Parathyroid adenoma (tissue), 2 donors: ENCODE results near the gene ZNF581.

ENCODE experiments used
- H2AFZ ChIP-seq: fragments of 300-600 bp; sonication (generic); one replicate; pipeline ENCODE4 v1.7.0; 2017; ENCODE audit warnings: antibody characterized with exemption, mild to moderate bottlenecking
- H3K27ac ChIP-seq: fragments of 300-600 bp; sonication (generic); one replicate; pipeline ENCODE4 v1.7.0; 2017
- H3K27me3 ChIP-seq: fragments of 300-600 bp; sonication (generic); one replicate; pipeline ENCODE4 v1.7.0; 2017; ENCODE audit warnings: low read length; ENCODE audit not compliant: control insufficient read depth, insufficient read depth
- H3K36me3 ChIP-seq: fragments of 300-600 bp; sonication (generic); one replicate; pipeline ENCODE4 v1.7.0; 2017; ENCODE audit warnings: low read length; ENCODE audit not compliant: control insufficient read depth, insufficient read depth
- H3K4me1 ChIP-seq: fragments of 300-600 bp; sonication (generic); one replicate; pipeline ENCODE4 v1.7.0; 2017; ENCODE audit warnings: control low read depth
- H3K4me2 ChIP-seq: fragments of 300-600 bp; sonication (generic); one replicate; pipeline ENCODE4 v1.7.0; 2017; ENCODE audit warnings: low read length
- H3K4me3 ChIP-seq: fragments of 300-600 bp; sonication (generic); one replicate; pipeline ENCODE4 v1.7.0; 2017; ENCODE audit warnings: low read depth, low read length
- H3K79me2 ChIP-seq: fragments of 300-600 bp; sonication (generic); one replicate; pipeline ENCODE4 v1.7.0; 2017; ENCODE audit warnings: control low read depth
- H3K9ac ChIP-seq: fragments of 300-600 bp; sonication (generic); one replicate; pipeline ENCODE4 v1.7.0; 2017; ENCODE audit warnings: mild to moderate bottlenecking
- H3K9me3 ChIP-seq: fragments of 300-600 bp; sonication (generic); one replicate; pipeline ENCODE4 v1.7.0; 2017; ENCODE audit warnings: low read length; ENCODE audit not compliant: control insufficient read depth
- TF ChIP-seq, protein P1 (sequence below): fragments of 300-600 bp; sonication (generic); IDR thresholded peaks from one replicate; pipeline ENCODE4 v1.7.0; 2017; ENCODE audit warnings: antibody characterized with exemption, mild to moderate bottlenecking
- donor health status: primary hyperparathyroidism.

The ZNF581 gene

DNA sequence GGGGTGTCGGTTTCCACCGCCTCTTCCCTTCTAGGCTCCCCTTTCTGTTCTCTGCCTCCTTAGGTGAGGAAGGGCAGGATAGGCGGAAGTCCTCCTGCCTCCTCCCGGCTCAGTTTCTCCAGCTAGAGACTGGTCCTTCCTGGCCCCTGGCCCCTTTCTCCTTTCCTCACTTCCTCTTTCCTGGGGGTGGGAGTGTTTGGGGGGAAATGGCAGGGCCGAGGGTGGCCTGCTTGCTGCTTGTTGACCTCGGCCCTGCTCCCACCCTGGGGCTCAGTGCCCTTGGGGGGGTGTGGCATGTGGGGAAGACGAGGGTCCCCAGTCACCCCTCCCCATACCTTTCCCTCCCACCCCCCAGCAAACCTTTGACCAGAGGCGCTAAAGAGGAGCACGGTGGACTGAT is 16.4 kb downstream of the ZNF581 start:
- Histone ChIP-seq H3K4me2 (no peak overlapping the region), H2AFZ (no peak overlapping the region), H3K27me3 (no peaks in the 10 kb centered on the region), H3K9ac (no peak overlapping the region), H3K79me2 (peaks cover 91% of the 10 kb centered on the region), H3K9me3 (no peaks in the 10 kb centered on the region), H3K4me1 (peaks cover 23% of the 10 kb centered on the region), H3K36me3 (no peaks in the 10 kb centered on the region), H3K4me3 (no peak overlapping the region), H3K27ac (no peak overlapping the region)
- TF ChIP-seq, protein P1, sequence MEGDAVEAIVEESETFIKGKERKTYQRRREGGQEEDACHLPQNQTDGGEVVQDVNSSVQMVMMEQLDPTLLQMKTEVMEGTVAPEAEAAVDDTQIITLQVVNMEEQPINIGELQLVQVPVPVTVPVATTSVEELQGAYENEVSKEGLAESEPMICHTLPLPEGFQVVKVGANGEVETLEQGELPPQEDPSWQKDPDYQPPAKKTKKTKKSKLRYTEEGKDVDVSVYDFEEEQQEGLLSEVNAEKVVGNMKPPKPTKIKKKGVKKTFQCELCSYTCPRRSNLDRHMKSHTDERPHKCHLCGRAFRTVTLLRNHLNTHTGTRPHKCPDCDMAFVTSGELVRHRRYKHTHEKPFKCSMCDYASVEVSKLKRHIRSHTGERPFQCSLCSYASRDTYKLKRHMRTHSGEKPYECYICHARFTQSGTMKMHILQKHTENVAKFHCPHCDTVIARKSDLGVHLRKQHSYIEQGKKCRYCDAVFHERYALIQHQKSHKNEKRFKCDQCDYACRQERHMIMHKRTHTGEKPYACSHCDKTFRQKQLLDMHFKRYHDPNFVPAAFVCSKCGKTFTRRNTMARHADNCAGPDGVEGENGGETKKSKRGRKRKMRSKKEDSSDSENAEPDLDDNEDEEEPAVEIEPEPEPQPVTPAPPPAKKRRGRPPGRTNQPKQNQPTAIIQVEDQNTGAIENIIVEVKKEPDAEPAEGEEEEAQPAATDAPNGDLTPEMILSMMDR = no peak

DNA sequence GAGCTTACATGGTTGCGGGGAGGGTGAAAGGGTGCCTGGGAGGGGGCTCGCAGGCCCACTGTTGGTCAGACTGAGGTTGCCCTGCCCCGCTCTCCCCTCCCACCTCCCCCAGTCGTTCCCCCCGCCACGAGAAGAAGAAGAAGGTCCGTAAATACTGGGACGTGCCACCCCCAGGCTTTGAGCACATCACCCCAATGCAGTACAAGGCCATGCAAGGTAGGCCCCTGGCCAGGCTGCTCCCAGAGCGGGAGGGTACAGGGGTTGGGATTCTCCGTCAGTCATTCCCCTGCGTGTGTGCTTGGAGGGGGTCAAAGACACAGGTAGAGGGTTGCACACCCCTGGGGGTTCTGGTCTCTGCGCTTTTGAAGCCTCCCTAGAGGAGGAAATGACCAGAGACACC is 17.0 kb downstream of the ZNF581 start:
- no peak overlapping the region for H3K4me2 ChIP-seq
- no peak overlapping the region for H3K4me3 ChIP-seq
- no peak overlapping the region for H3K27ac ChIP-seq
- H3K79me2 ChIP-seq = peaks cover 89% of the 10 kb centered on the region
- no peaks in the 10 kb centered on the region for H3K9me3 ChIP-seq
- TF ChIP-seq, protein P1 = no peak
- H2AFZ ChIP-seq = no peak overlapping the region
- H3K4me1 ChIP-seq = peaks cover 23% of the 10 kb centered on the region
- no peak overlapping the region for H3K9ac ChIP-seq
- H3K36me3 ChIP-seq = no peaks in the 10 kb centered on the region
- no peaks in the 10 kb centered on the region for H3K27me3 ChIP-seq

DNA sequence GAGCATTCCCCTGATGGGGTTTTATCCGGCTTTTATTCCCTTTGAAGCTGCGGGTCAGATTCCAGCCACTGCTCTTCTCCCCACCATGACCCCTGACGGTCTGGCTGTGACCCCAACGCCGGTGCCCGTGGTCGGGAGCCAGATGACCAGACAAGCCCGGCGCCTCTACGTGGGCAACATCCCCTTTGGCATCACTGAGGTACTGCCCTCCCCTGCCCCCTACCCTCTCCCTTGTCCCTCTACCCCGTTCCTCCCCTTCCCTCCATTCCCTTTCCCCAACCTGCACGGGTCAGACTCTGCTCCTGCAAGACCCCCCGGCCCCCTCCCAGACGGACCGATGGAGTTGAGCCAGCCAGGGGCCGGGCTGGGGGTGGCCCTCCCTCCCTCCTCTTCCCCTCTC is 17.5 kb downstream of the ZNF581 start:
- Histone ChIP-seq H3K79me2 (peaks cover 89% of the 10 kb centered on the region), H3K9me3 (no peaks in the 10 kb centered on the region), H2AFZ (no peak overlapping the region), H3K27me3 (no peaks in the 10 kb centered on the region), H3K36me3 (no peaks in the 10 kb centered on the region), H3K27ac (no peak overlapping the region), H3K4me1 (peaks cover 23% of the 10 kb centered on the region), H3K4me3 (no peak overlapping the region), H3K4me2 (no peak overlapping the region), H3K9ac (no peak overlapping the region)
- TF ChIP-seq, protein P1 = no peak

DNA sequence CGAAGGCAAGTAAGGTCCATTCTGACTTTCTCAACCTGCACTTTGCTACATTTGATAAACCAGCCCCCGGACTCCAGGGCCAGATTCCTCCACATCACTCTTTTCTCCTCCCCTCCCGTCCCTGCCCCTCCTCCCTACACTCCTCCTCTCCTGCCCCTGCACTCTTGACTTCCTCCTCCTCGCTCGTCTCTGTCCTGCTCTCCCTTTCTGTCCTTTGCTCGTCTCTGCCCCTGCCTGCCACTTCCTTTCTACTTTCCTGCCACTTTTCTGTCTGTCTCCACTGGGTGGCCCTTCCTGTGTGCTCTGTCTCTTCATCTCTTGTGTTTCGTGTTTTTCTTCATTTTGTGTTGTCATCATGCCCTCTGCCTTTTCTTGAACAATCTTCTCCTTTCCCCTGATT is 18.4 kb downstream of the ZNF581 start:
- TF ChIP-seq, protein P1 = no peak
- Histone ChIP-seq H3K27me3 (no peaks in the 10 kb centered on the region), H3K4me3 (no peak overlapping the region), H3K27ac (no peak overlapping the region), H2AFZ (no peak overlapping the region), H3K9ac (no peak overlapping the region), H3K79me2 (peaks cover 89% of the 10 kb centered on the region), H3K9me3 (no peaks in the 10 kb centered on the region), H3K4me1 (peaks cover 14% of the 10 kb centered on the region), H3K4me2 (no peak overlapping the region), H3K36me3 (no peaks in the 10 kb centered on the region)

DNA sequence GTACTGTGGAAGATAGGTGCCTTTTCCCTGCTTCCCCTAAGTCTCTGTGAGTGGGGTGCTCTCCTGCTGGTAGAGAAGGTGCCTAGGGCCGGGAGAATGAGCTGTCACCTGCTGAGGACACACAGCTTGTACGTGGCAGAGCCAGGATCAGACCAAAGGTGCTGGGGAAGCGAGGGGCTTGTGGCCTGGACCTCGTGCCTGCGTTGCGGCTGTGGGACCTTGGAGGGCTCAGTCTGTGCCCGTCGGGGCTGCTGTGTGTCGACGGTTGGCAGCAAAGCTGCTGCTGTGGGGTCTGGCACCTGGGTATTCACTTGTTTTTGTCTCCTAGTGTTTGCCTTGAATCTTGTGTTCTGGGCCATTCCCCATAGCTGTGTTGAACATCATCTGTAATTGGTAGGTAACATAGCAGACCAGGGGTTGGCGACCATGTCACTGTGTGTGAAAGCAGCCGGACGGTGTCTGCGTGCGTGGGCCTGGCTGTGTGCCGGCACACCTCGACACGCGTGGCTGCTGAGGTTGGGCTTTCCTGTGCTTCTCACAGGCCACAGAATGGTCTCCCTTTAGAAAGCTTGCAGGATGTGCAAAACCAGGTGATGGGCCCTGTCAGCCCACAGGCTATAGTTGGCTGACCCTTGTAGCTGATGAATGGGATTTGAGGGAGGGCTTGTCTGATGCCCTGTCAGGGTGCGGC is 20.5 kb downstream of the ZNF581 start:
- no peaks in the 10 kb centered on the region for H3K36me3 ChIP-seq
- no peak overlapping the region for H3K4me3 ChIP-seq
- no peaks in the 10 kb centered on the region for H3K9me3 ChIP-seq
- no peak overlapping the region for H3K9ac ChIP-seq
- H3K27ac ChIP-seq = no peak overlapping the region
- no peak overlapping the region for H3K4me2 ChIP-seq
- peaks cover 5% of the 10 kb centered on the region for H3K4me1 ChIP-seq
- no peaks in the 10 kb centered on the region for H3K27me3 ChIP-seq
- peaks cover 89% of the 10 kb centered on the region for H3K79me2 ChIP-seq
- H2AFZ ChIP-seq = no peak overlapping the region
- TF ChIP-seq, protein P1 = no peak
